CD4-positive, alpha-beta T cell treated with Interleukin-6 for 4 hours (primary cell): Measurements from ENCODE around the gene KRTAP12-1.
"Not testable (repeated sequence)": the region's sequence is repeated elsewhere in the genome, so short reads cannot be mapped to it uniquely, and the experiment has no call there.

Source experiments
- DNase-seq: peaks from one replicate; pipeline ENCODE4 v3.0.0-alpha.2; 2020; ENCODE audit warnings: mixed read lengths

Gene KRTAP12-1

DNA sequence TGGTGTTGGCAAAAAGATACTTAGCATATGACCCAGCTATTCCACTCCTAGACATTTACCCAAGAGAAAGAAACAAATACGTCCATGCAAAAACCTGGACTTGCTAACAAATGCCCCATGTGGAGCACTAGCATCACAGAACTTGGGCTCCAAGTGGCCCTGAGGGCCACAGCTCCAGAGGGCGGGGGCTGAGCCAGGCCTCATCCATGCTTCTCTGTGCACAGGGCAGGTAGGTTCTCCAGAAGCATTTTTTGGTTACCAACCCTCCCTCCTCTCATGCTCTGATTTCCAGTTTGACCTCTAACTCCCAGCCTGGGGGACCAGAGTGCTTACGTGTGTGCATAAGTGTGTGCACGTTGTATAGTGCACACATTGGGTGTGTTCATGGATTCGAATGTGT is 17.3 kb downstream of the KRTAP12-1 start:
- no peak for DNase-seq

GRCh38 chr21:44661567-44661966 is 20.4 kb downstream of the KRTAP12-1 start:
- DNase-seq = not testable (repeated sequence)

DNA sequence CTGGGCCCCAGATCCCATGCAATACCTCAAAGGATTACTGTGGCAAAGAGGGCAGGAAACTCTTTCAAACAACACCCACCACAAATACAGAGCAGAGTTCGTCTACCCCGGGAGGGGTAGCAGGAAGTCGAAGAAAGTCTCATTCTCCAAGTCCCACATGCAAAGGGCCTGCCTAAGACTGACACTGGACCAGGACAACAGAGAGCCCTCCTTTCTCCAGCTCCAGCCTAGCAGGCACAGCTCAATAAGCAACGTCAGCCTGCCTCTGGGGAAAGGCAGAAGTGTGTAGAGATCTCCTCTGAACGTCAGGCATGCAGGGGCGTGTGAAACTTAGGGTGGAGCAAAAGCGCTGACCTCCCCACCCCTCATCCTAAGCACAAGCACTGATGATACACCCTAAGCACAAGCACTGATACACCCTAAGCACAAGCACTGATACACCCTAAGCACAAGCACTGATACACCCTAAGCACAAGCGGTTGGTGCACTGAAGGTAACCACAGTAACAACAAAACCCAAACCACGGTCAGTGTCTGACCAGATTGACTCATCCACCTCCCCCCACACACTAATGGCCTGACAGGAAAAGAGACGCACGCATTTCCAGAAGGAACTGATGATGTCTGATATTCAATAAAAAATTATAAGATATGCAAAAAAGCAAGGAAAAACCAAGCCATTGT is 22.9 kb downstream of the KRTAP12-1 start:
- DNase-seq = peak; percentile 41

GRCh38 chr21:44658541-44658910 is 23.4 kb downstream of the KRTAP12-1 start:
- no peak for DNase-seq

DNA sequence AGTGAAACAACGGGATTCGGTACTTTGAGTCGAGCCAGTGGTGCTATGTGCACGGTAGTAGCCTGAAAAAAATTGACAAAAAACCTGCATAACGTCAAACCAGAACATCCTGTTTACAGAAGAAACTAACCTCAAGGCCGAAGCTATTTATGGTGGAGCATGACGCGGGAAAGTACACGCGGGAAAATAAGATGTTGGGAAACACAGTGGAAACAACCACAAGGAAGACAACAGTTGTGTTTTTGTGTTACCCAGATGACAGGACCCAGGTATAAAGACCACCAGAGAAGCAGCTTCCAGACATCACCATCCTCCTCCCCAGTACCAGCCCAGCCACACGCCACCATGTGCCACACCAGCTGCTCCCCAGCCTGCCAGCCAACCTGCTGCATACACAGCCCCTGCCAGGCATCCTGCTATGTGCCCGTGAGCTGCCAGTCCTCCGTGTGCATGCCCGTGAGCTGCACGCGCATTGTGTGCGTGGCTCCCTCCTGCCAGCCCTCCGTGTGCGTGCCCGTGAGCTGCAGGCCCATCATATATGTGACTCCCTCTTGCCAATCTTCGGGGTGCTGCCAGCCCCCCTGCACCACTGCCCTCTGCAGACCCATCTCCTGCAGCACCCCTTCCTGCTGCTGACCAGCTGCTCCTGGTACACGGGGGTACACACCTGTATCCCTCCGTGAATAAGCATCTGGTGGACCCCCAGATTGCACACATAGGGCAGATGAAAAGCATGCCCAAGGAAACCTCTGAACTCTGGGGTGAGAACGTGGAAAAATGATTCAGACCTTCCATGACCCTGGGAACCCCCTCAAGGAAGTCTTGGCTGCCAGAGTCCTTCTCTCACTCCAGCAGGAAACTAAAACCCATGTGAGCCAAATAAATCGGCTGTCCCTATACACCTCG is 24.1 kb downstream of the KRTAP12-1 start, which contains the start of gene KRTAP12-3:
TSS of gene KRTAP12-3 (plus strand) at position 298 of the 906 bp plus-strand sequence. CDS start at position 346, 48 bp downstream.
- peak; percentile 63 for DNase-seq

GRCh38 chr21:44656868-44657267 is 25.1 kb downstream of the KRTAP12-1 start:
- no peak for DNase-seq

DNA sequence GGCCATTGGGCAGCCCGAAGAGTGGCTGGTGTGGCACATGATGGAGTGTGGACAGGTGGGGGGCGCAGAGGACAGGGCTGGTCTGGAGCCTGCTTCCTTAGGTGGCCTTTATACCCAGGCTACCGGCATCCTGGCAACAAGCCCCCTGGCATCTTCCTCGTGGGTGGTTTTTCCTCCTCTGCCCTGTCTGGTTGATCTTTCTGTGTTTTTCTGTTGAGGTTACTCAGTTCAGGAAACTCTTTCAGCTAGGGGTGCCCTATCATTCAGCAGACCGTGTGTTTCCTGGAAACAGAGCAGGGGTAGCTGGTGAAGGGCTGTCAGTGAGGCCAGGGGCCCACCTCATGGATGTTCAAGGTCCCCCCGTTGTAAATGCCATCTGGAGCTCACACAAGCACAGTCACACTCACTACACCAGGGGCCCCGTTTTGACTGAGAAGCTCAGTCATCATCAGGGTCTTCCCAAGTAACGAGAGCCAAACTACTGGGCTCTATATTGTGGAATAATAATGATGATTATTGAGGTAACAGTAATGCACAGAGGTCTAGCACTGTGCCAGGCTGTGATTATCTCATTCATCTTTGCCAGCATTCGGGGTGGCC is 27.3 kb downstream of the KRTAP12-1 start, which contains the start of gene KRTAP12-4:
TSS of gene KRTAP12-4 (minus strand) at position 84 of the 600 bp plus-strand sequence. CDS start at position 39, 45 bp downstream.
- DNase-seq = peak; percentile 12

DNA sequence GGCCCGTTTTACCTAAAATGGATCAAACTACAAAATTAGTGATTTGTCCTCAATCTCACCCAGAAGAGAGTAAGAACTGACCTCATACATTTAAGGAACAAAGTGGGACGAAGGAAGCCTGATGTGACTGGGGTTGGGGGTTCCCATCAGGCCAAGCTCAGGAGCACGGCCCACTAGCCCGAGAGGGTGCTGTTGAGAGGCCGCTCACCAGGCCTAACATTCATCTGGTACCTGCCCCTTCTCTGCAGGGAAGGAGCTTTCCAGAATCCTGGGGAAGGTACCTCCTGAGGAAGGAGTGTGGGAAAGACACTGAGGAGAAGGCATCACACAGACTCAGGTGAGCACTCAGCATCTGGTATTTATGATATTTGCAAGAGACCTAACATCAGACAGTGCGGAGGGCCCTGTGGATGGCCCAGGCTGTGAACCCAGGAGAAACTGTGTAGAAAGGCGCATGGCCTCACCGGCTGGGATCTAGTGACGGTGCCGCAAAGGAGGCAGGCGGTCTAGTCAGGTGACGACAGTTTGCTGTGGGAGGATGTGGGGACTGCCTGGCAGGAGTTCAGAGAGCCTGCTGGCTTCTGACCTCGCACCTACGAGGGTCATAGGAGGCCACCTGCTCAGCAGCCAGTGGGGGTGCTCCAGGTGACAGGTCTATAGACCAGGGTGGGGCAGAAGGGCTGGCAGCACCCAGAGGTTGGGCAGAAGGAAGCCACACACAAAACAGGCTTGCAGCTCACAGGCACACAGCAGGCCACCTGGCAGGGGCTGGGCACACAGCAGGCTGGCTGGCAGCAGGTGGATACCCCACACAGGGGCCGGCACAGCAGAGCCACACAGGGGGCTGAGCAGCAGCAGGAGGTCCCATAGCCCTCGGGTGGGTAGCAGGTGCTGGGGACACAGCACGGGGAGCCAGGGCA is 28.0 kb downstream of the KRTAP12-1 start:
- DNase-seq = peak; percentile 67

DNA sequence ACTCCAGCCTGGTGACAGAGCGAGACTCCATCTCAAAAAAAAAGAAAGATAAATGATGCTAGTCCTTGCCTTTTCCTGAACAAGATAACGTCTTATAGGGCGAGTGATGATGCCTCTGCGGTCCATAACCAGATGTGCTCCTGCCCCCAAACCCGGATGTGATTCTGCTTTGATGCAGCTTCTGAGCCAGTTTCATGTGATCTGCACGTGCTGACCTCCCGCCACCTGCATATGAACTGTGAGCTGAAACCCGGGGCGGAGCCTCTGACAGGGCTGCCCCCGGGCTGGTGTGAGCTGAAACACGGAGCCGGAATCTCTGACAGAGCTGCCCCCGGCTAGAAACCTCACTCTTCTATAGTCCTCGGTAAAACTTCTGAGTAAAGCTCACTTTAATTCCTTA is 28.8 kb downstream of the KRTAP12-1 start:
- no peak for DNase-seq

GRCh38 chr21:44650973-44651675 is 30.8 kb downstream of the KRTAP12-1 start:
- DNase-seq = no peak

DNA sequence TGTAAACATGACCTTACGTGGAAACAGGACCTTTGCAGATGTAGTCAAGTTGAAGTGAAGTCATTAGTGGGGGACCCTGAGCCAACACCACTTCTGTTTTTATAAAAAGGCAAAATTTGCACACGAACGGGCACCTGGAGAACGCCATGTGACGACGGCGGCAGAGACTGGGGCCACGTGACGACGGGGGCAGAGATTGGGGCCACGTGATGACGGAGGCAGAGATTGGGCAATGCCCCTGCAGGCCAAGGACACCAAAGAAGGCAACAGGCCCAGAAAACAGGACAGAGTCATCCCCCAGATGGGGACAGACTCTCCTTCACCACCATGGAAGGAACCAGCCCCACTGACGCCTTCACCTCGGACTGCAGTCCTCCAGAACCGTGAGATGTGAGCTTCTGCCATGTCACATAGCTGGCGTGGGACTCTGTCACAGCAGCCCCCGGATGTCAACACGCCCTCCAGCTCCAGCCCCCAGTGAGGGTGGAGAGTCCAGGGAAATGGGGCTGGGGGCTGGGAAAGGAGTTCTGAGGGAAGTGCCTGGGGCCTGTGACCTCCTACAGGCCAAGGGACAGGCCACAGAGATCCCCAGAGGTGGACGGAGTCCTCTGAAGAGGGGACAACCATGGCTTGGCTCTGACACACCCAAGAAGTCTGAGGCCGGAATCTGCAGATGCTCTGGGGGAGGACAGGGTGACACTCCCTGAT is 31.5 kb downstream of the KRTAP12-1 start:
- no peak for DNase-seq

- DNase-seq = no peak
These were observed 32.4 kb downstream of the KRTAP12-1 start for GRCh38 chr21:44649521-44650100.

DNA sequence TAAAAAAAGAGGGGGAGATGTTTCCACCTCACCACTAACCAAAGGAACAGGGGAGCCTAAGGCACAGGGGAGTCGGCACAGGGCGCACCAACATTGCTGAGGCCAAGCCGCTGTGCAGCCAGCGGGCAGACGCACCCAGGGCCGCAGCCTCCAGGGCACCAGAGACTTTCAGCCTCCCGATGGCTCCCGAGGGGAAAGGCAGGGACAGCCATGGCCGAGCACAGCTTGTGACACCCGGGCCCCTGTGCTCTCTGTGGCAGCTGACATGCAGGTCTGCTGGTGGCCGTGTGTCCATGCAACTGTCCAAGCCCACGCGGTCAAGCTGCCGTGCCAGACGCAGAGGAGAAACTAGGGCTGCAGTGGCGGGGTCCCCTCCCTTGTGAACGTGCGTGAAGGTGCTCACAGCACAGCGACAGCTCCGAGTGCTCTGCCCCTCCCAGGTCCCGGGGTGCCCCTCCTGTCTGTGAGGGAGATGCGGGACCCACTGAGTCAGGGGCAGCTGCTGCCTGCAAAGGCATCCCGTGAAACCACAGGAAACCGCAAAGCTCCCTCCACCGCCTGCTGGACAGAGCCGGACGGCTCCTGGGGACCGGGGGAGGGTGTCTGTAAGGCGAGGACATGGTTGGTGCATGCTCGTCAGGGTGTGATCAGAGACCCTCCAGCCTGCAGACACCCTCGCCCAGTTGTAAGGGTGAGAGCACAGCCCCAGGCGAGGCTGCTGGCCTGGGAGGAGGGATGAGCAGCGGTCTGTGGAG is 33.2 kb downstream of the KRTAP12-1 start:
- DNase-seq = no peak

GRCh38 chr21:44647222-44647552 is 34.8 kb downstream of the KRTAP12-1 start:
- no peak for DNase-seq

GRCh38 chr21:44646366-44647221 is 35.4 kb downstream of the KRTAP12-1 start, which contains the start of gene KRTAP10-11:
KRTAP10-11 (plus strand) TSS chr21:44646414; CDS start chr21:44646459, 45 bp downstream.
- DNase-seq = not testable (repeated sequence)

GRCh38 chr21:44644878-44645277 is 37.1 kb downstream of the KRTAP12-1 start:
- no peak for DNase-seq

- DNase-seq = no peak
These were observed 38.1 kb downstream of the KRTAP12-1 start for GRCh38 chr21:44643741-44644310.

- DNase-seq = no peak
These were observed 41.2 kb downstream of the KRTAP12-1 start for GRCh38 chr21:44640761-44641160.

DNA sequence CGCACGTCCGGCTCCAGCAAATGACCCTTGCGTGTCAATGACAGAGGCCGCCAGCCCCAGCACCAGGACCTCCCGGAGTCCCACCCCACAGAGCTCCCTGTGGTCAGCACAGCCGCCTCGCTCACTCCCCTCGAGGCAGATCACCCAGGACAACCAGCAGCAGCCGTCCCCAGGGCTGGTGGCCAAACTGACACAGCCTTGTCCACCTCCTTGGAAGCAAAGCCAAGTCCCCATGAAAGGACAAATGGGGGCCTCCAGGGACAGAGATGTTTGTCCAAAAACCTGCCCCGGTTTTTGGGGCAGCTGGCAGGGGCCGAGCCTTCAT is 42.7 kb downstream of the KRTAP12-1 start:
- DNase-seq = no peak
